ENCODE measurements around the gene NUDCD2.

NUDCD2 gene

DNA sequence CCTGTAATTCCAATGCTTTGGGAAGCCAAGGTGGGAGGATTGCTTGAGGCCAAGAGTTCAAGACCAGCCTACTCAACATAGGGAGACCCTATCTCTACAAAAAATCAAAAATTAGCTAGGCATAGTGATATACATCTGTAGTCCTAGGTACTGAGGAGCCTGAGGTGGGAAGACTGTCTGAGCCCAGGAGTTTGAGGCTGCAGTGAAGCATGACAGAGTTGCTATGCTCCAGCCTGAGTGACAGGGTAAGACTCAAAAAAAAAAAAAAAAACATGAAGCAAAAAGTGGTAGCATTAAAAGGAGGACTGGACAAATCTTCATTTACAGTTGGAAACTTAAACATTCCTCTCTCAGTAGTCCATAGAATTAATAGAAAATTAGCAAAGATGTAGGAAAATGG lies 12.7 kb downstream of the NUDCD2 start:
- Histone ChIP-seq H3K36me3 (ENCODE audit: control insufficient read depth, insufficient read depth, low read length) (peaks cover 60% of the 10 kb centered on the region), H3K4me3 (ENCODE audit: extremely low read depth, insufficient read depth, low read length, poor library complexity, severe bottlenecking) (no peak overlapping the region), H3K27ac (ENCODE audit: low read depth, low read length, severe bottlenecking) (no peak overlapping the region), H3K9me3 (ENCODE audit: control insufficient read depth, low read length) (no peaks in the 10 kb centered on the region), H3K4me1 (ENCODE audit: control insufficient read depth, insufficient read depth, low read length, poor library complexity, severe bottlenecking) (no peaks in the 10 kb centered on the region)

DNA sequence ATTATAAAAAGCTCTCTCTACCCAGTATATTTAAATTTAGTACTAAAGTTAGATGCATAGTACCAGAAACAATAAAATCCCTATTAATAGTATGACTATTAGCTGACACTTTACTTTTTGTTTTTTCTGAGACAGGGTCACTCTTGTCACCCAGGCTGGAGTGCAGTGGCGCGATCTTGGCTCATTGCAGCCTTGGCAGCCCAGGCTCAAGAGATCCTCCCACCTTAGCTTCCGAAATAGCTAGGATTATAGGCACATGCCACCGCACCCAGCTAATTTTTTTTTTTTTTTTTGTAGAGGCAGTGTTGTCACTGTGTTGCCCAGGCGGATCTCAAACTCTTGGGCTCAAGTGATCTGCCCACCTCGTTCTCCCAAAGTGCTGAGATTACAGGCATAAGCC lies 14.6 kb downstream of the NUDCD2 start:
- H3K36me3 ChIP-seq (ENCODE audit: control insufficient read depth, insufficient read depth, low read length), result peaks cover 66% of the 10 kb centered on the region

DNA sequence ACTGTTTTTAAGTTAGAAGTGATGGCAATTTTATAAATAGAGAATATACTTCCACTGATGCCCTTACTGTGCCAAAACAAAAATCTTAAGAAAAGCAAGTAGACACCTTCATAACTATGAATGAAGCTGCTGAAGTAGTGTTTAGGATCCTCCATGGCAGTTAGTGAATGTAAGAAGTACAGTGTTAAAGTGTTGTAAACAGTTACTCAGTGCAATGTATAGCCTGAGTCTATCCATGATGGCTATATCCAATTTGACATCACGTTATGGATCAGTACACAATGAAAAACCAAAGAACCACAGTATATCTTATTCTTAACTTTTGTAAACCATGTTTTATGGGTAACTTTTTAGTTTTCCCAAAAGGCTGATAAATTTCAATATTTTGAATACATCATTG lies 15.4 kb downstream of the NUDCD2 start:
- H3K36me3 ChIP-seq (ENCODE audit: control insufficient read depth, insufficient read depth, low read length), result peaks cover 67% of the 10 kb centered on the region

More for the DNA sequence above, 14.6 kb downstream of the NUDCD2 start:
- Histone ChIP-seq H3K9me3 (ENCODE audit: control insufficient read depth, low read length) (no peaks in the 10 kb centered on the region), H3K4me1 (ENCODE audit: control insufficient read depth, insufficient read depth, low read length, poor library complexity, severe bottlenecking) (no peaks in the 10 kb centered on the region), H3K4me3 (ENCODE audit: extremely low read depth, insufficient read depth, low read length, poor library complexity, severe bottlenecking) (no peak overlapping the region), H3K27ac (ENCODE audit: low read depth, low read length, severe bottlenecking) (no peak overlapping the region)
- 100% methylated on average over 2 of the region's 6 CpGs for WGBS, 2 experiments (ENCODE audit: insufficient coverage in 2 of 2)

DNA sequence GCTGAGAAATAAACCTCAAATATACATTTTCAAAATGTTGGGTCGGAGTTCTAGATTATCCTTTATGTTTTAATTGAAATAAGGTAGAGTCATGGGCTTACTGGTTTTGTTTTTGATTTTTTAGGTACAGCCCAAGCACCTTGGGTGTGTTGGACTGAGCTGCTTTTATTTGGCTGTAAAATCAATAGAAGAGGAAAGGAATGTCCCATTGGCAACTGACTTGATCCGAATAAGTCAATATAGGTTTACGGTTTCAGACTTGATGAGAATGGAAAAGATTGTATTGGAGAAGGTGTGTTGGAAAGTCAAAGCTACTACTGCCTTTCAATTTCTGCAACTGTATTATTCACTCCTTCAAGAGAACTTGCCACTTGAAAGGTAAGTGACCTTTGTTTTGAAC lies 18.9 kb downstream of the NUDCD2 start:
- WGBS, 2 experiments (ENCODE audit: insufficient coverage in 2 of 2), result 92 to 100% methylated on average over 1 to 2 of the region's 3 CpGs
- H3K27ac ChIP-seq (ENCODE audit: low read depth, low read length, severe bottlenecking), result no peak overlapping the region
- H3K9me3 ChIP-seq (ENCODE audit: control insufficient read depth, low read length), result no peaks in the 10 kb centered on the region
- H3K4me1 ChIP-seq (ENCODE audit: control insufficient read depth, insufficient read depth, low read length, poor library complexity, severe bottlenecking), result peaks cover 7% of the 10 kb centered on the region
- peaks cover 53% of the 10 kb centered on the region for H3K36me3 ChIP-seq (ENCODE audit: control insufficient read depth, insufficient read depth, low read length)
- no peak overlapping the region for H3K4me3 ChIP-seq (ENCODE audit: extremely low read depth, insufficient read depth, low read length, poor library complexity, severe bottlenecking)

More for the DNA sequence above, 15.4 kb downstream of the NUDCD2 start:
- no peaks in the 10 kb centered on the region for H3K9me3 ChIP-seq (ENCODE audit: control insufficient read depth, low read length)
- WGBS, 2 experiments (ENCODE audit: insufficient coverage in 2 of 2), result no CpG with 5 or more reads among the region's 1 CpG
- H3K27ac ChIP-seq (ENCODE audit: low read depth, low read length, severe bottlenecking), result no peak overlapping the region
- H3K4me1 ChIP-seq (ENCODE audit: control insufficient read depth, insufficient read depth, low read length, poor library complexity, severe bottlenecking), result no peaks in the 10 kb centered on the region
- H3K4me3 ChIP-seq (ENCODE audit: extremely low read depth, insufficient read depth, low read length, poor library complexity, severe bottlenecking), result no peak overlapping the region

DNA sequence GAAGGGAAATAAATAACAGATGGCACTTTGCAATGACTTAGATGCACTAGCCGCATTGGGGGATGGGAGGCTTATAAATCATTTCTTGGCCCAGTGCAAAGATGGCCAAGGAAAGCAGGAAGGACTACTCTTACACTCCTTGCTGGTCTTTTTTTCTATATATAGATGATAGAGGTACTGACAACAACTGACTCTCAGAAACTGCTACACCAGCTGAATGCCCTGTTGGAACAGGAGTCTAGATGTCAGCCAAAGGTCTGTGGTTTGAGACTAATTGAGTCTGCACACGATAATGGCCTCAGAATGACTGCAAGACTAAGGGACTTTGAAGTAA lies 20.8 kb downstream of the NUDCD2 start:
- WGBS, 2 experiments (ENCODE audit: insufficient coverage in 2 of 2), result 44% methylated on average over 2 of the region's 2 CpGs
- Histone ChIP-seq H3K4me3 (ENCODE audit: extremely low read depth, insufficient read depth, low read length, poor library complexity, severe bottlenecking) (peak overlapping the region; percentile 95), H3K36me3 (ENCODE audit: control insufficient read depth, insufficient read depth, low read length) (peaks cover 40% of the 10 kb centered on the region), H3K9me3 (ENCODE audit: control insufficient read depth, low read length) (no peaks in the 10 kb centered on the region), H3K27ac (ENCODE audit: low read depth, low read length, severe bottlenecking) (no peak overlapping the region), H3K4me1 (ENCODE audit: control insufficient read depth, insufficient read depth, low read length, poor library complexity, severe bottlenecking) (peaks cover 7% of the 10 kb centered on the region)

DNA sequence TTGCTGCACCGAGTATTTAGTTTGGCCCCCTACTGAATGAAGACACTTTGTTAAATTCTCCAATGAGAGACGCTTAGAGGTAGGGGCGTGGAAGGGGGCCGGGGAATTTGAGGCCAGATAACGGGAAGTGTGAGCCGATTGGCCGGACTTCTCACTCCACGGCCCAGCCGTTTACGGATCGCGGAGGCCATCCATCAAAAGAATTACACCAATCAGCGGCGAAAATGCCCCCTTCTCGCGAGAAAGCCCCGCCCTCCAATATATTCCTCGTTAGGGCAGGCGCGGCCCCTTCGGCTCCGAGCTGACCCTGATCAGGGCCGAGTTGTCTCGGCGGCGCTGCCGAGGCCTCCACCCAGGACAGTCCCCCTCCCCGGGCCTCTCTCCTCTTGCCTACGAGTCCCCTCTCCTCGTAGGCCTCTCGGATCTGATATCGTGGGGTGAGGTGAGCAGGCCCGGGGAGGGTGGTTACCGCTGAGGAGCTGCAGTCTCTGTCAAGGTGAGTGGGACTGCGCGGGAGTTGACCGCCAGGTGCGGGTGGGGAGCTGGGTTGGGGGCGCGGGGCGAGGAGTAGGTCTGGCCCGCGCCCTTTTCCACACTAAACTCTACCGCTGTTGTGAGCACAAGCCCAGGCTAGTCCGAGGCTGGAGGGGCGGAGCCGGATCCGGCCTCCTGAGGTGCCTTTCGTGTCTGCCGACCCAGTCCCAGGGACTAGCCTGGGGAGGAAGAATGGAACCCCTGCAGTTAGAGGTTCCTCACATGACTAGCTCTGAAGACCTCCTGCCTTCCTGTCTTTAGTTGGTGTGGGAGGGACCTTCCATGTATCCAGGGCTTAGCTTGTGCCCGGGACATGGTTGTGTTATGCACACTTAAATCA lies 22.4 kb downstream of the NUDCD2 start, which contains the start of gene CCNG1:
CCNG1 (plus strand) TSS at position 287 of the 874 bp plus-strand sequence. CDS start 1,662 bp downstream, outside the sequence.
- Histone ChIP-seq H3K27ac (ENCODE audit: low read depth, low read length, severe bottlenecking) (peak within 1 kb of the TSS; percentile 94), H3K36me3 (ENCODE audit: control insufficient read depth, insufficient read depth, low read length) (peaks cover 27% of the 10 kb centered on the region), H3K4me3 (ENCODE audit: extremely low read depth, insufficient read depth, low read length, poor library complexity, severe bottlenecking) (peak within 1 kb of the TSS; percentile 95), H3K9me3 (ENCODE audit: control insufficient read depth, low read length) (no peaks in the 10 kb centered on the region), H3K4me1 (ENCODE audit: control insufficient read depth, insufficient read depth, low read length, poor library complexity, severe bottlenecking) (peaks cover 7% of the 10 kb centered on the region)
- 0 to 1% methylated on average over 22 to 29 of the region's 51 CpGs for WGBS, 2 experiments (ENCODE audit: insufficient coverage in 2 of 2)

DNA sequence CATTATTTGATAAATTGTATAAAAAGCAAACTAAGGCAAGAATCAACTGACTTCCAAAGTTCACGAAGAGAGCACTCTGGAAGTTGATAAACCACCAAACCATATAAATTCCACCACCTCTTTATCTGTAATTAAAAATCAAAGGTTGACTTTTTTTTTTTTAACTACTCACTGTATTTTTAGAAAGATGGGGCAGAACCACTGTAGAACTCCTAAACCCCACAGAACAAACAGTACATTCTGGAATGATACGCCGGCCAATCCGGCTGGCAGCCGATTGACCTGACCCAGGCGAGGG lies 22.9 kb downstream of the NUDCD2 start:
- Histone ChIP-seq H3K36me3 (ENCODE audit: control insufficient read depth, insufficient read depth, low read length) (peaks cover 22% of the 10 kb centered on the region), H3K4me1 (ENCODE audit: control insufficient read depth, insufficient read depth, low read length, poor library complexity, severe bottlenecking) (peaks cover 7% of the 10 kb centered on the region), H3K9me3 (ENCODE audit: control insufficient read depth, low read length) (no peaks in the 10 kb centered on the region), H3K27ac (ENCODE audit: low read depth, low read length, severe bottlenecking) (peak overlapping the region; percentile 58), H3K4me3 (ENCODE audit: extremely low read depth, insufficient read depth, low read length, poor library complexity, severe bottlenecking) (peak overlapping the region; percentile 95)
- WGBS, 2 experiments (ENCODE audit: insufficient coverage in 2 of 2), result 0% methylated on average over 4 of the region's 6 CpGs

DNA sequence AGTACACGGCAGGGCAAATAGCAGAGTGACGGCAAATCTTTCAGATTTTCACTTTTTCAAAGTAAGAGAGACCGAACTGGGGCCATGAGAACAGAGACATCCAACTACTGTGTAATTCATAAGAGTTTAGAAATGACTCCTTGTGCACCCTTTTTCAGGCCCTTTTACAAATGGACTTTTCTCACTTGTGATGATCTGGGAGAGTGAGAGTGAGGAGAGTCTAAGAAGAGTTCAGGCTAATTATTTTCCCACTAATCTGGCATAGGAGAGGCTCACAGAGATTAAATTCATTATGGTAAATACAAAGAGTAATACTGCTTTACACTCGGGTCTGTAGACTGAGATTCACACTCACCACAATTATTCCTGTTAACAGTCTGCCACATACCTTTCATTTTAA lies 23.4 kb downstream of the NUDCD2 start:
- H3K4me1 ChIP-seq (ENCODE audit: control insufficient read depth, insufficient read depth, low read length, poor library complexity, severe bottlenecking), result peaks cover 7% of the 10 kb centered on the region
- peak overlapping the region; percentile 95 for H3K4me3 ChIP-seq (ENCODE audit: extremely low read depth, insufficient read depth, low read length, poor library complexity, severe bottlenecking)
- H3K36me3 ChIP-seq (ENCODE audit: control insufficient read depth, insufficient read depth, low read length), result peaks cover 19% of the 10 kb centered on the region
- WGBS, 2 experiments (ENCODE audit: insufficient coverage in 2 of 2), result 40 to 80% methylated on average over 1 to 2 of the region's 4 CpGs
- H3K27ac ChIP-seq (ENCODE audit: low read depth, low read length, severe bottlenecking), result peak overlapping the region; percentile 58
- no peaks in the 10 kb centered on the region for H3K9me3 ChIP-seq (ENCODE audit: control insufficient read depth, low read length)

DNA sequence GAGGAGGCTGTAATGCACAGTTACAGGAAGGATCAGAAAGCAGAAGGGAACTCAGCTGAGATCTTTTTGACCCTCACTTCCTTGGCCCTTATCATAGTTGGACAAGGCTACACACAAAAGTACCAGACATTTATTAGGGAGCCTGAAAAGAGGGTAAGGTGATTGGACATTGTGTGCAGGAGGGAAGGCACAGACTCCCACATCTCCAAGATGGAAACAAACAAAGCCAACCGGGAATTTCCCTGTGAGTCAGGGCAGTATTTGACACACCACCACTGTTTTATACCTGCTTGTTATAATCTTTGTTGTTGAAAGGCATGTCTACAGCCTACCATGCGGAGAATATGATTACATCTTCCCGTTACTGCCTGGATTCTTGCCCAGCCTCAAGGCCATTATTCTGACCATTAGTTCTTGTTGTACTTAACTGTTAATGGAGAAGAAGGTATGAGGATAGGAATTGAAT lies 25.5 kb downstream of the NUDCD2 start:
- Histone ChIP-seq H3K9me3 (ENCODE audit: control insufficient read depth, low read length) (no peaks in the 10 kb centered on the region), H3K27ac (ENCODE audit: low read depth, low read length, severe bottlenecking) (no peak overlapping the region), H3K4me3 (ENCODE audit: extremely low read depth, insufficient read depth, low read length, poor library complexity, severe bottlenecking) (no peak overlapping the region), H3K36me3 (ENCODE audit: control insufficient read depth, insufficient read depth, low read length) (peaks cover 6% of the 10 kb centered on the region), H3K4me1 (ENCODE audit: control insufficient read depth, insufficient read depth, low read length, poor library complexity, severe bottlenecking) (peaks cover 7% of the 10 kb centered on the region)
- WGBS, 2 experiments (ENCODE audit: insufficient coverage in 2 of 2), result no CpG with 5 or more reads among the region's 3 CpGs

DNA sequence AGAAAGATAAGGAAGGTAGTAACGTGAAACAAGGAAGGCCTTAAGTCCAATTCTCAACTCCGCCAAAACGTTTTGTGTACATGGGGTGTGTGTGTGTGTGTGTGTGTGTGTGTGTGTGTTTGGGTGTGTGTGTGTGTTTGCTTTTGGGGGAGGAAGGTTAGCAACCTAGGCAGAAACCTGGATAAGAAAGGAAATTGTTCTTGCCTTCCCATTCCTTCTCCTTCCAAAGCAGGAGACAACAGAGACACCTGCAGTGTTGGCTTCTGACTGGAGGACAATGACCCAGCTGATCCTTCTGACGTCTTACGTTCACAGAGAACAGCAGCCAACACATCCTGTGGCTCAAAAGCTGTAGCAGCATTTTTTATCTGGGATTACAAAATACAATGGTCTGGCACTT lies 26.6 kb downstream of the NUDCD2 start:
- no peak overlapping the region for H3K27ac ChIP-seq (ENCODE audit: low read depth, low read length, severe bottlenecking)
- H3K4me3 ChIP-seq (ENCODE audit: extremely low read depth, insufficient read depth, low read length, poor library complexity, severe bottlenecking), result no peak overlapping the region
- 83% methylated on average over 5 of the region's 5 CpGs for WGBS, 2 experiments (ENCODE audit: insufficient coverage in 2 of 2)

DNA sequence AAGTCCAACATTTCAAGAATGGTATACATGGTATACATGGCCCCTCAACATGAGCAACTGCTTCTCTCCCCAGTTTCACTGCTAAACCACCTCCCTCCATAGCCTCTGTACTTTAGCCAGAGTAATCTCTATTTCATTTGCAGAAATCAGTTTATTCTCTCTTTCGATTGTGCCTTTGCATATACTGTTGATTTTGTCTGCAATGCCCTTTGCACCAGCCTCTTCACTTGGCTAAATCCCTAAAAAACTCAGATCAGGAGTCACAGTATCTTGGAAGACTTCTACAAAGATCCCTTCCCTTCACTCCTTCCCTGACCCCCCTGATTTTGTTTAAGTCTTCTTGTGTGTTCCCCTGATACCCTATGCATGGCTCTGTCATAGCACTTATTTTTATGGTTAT lies 27.4 kb downstream of the NUDCD2 start:
- Histone ChIP-seq H3K27ac (ENCODE audit: low read depth, low read length, severe bottlenecking) (no peak overlapping the region), H3K4me3 (ENCODE audit: extremely low read depth, insufficient read depth, low read length, poor library complexity, severe bottlenecking) (no peak overlapping the region), H3K4me1 (ENCODE audit: control insufficient read depth, insufficient read depth, low read length, poor library complexity, severe bottlenecking) (peaks cover 4% of the 10 kb centered on the region), H3K9me3 (ENCODE audit: control insufficient read depth, low read length) (no peaks in the 10 kb centered on the region), H3K36me3 (ENCODE audit: control insufficient read depth, insufficient read depth, low read length) (no peaks in the 10 kb centered on the region)
- 78 to 100% methylated on average over 1 of the region's 1 CpG for WGBS, 2 experiments (ENCODE audit: insufficient coverage in 2 of 2)

More for the DNA sequence above, 26.6 kb downstream of the NUDCD2 start:
- Histone ChIP-seq H3K36me3 (ENCODE audit: control insufficient read depth, insufficient read depth, low read length) (no peaks in the 10 kb centered on the region), H3K4me1 (ENCODE audit: control insufficient read depth, insufficient read depth, low read length, poor library complexity, severe bottlenecking) (peaks cover 4% of the 10 kb centered on the region), H3K9me3 (ENCODE audit: control insufficient read depth, low read length) (no peaks in the 10 kb centered on the region)
